AG04450 (cell line): ENCODE measurements around the gene TAAR8. TPM values are rescaled to one million over a fixed set of nuclear protein-coding genes. Genes with fewer than 3 reads are reported as not detected.

Experiments used
- CTCF ChIA-PET: fragments of 300-600, 350-600 bp; formaldehyde crosslinking; extraction: SDS; loops from one replicate; lab custom pipeline; 2022; ENCODE audit warnings: antibody characterized with exemption, inconsistent platforms; lab: Charles Lee
- POLR2A ChIA-PET: fragments of 350-600 bp; formaldehyde crosslinking; extraction: SDS; loops from one replicate; lab custom pipeline; 2021; ENCODE audit warnings: antibody characterized with exemption, inconsistent platforms; lab: Yijun Ruan, JAX
- DNase-seq: peaks from one replicate; pipeline ENCODE4 v3.0.0-alpha.2; 2011; ENCODE audit warnings: low read depth, low spot score
- H3K27ac ChIP-seq: one replicate; pipeline ENCODE4 v1.5.1; 2012; ENCODE audit warnings: low read depth, low read length, control low read depth
- H3K27me3 ChIP-seq: one replicate; pipeline ENCODE4 v1.6.0; 2012; ENCODE audit warnings: low read length; ENCODE audit not compliant: control insufficient read depth, insufficient read depth
- H3K4me3 ChIP-seq: 2 replicates; pipeline ENCODE4 v1.5.1; 2011; ENCODE audit warnings: mild to moderate bottlenecking, low read depth, low read length, control low read depth
- H3K9me3 ChIP-seq: 2 replicates; pipeline ENCODE4 v1.5.1; 2012; ENCODE audit warnings: low read length; ENCODE audit not compliant: control insufficient read depth, insufficient read depth
- polyA minus RNA-seq: library from RNA; depleted of rRNA, polyadenylated mRNA; stranded (reverse); fragments of >200 nt; gene quantifications from 2 replicates; pipeline ENCODE4 v1.2.3, GENCODE V29; 2011; rRNA and poly(A)+ RNA removed
- polyA plus RNA-seq: library from polyadenylated mRNA; depleted of rRNA; stranded (reverse); fragments of >200 nt; gene quantifications from 2 replicates; pipeline ENCODE4 v1.2.3, GENCODE V29; 2011; rRNA removed
- TF ChIP-seq, protein P1 (sequence below): IDR thresholded peaks from 2 replicates; pipeline ENCODE4 v1.5.1; 2011; ENCODE audit warnings: low read depth, low read length, control low read depth, inconsistent platforms

Gene TAAR8, protein sequence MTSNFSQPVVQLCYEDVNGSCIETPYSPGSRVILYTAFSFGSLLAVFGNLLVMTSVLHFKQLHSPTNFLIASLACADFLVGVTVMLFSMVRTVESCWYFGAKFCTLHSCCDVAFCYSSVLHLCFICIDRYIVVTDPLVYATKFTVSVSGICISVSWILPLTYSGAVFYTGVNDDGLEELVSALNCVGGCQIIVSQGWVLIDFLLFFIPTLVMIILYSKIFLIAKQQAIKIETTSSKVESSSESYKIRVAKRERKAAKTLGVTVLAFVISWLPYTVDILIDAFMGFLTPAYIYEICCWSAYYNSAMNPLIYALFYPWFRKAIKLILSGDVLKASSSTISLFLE
- polyA plus RNA-seq = not detected in 2 replicates
- polyA minus RNA-seq = not detected in 2 replicates

DNA sequence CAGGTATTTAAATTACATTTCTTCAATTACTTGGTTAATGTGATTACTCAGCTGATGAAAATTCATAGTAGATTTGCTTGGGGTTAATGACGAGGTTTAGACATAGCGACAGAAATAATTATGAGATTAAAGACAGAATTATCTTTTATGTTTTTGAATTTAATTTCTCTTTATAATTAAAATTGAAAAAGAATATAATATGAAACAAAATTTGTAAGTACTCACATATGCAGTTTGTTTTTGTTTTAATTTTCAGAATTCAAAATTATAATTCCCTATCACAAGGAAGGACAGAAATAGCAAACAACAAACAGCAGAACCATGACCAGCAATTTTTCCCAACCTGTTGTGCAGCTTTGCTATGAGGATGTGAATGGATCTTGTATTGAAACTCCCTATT lies at the start of gene TAAR8:
TSS of gene TAAR8 (plus strand) at position 301 of the 400 bp plus-strand sequence. CDS start at position 322, 21 bp downstream.
- TF ChIP-seq, protein P1, sequence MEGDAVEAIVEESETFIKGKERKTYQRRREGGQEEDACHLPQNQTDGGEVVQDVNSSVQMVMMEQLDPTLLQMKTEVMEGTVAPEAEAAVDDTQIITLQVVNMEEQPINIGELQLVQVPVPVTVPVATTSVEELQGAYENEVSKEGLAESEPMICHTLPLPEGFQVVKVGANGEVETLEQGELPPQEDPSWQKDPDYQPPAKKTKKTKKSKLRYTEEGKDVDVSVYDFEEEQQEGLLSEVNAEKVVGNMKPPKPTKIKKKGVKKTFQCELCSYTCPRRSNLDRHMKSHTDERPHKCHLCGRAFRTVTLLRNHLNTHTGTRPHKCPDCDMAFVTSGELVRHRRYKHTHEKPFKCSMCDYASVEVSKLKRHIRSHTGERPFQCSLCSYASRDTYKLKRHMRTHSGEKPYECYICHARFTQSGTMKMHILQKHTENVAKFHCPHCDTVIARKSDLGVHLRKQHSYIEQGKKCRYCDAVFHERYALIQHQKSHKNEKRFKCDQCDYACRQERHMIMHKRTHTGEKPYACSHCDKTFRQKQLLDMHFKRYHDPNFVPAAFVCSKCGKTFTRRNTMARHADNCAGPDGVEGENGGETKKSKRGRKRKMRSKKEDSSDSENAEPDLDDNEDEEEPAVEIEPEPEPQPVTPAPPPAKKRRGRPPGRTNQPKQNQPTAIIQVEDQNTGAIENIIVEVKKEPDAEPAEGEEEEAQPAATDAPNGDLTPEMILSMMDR = no peak
- DNase-seq = no peak
- H3K27me3 ChIP-seq = peaks cover 19% of the 10 kb centered on the region
- CTCF ChIA-PET = interaction anchor here (0.7 to 1.3 kb wide), 2 partner anchors 22 to 67 kb away, joined by 3 read pairs; no protein-coding TSS in a partner anchor
- POLR2A ChIA-PET = no interaction called here
- no peak within 1 kb of the TSS for H3K27ac ChIP-seq
- no peak within 1 kb of the TSS for H3K4me3 ChIP-seq
- H3K9me3 ChIP-seq = no peaks in the 10 kb centered on the region

DNA sequence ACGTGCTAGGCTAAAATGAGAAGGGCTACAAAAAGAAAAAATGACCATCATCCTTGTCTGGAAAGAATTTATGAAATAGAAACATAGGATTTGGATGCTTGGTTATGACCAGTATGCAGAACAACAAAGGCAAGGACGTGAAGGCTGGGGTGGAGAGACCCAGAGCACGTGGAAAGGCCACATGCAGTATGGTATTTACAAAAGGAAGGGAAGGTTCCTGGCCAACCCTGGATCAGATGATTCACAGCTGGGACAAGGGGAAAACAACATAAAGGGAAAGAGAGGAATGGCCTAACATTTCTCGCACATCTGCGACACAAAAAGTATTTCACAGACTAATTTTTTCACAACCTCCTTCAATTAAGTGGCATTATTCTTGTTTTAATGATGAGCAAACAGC lies 47.7 kb upstream of the TAAR8 start:
- no peaks in the 10 kb centered on the region for H3K27me3 ChIP-seq
- DNase-seq = no peak
- TF ChIP-seq, protein P1 = no peak
- CTCF ChIA-PET = no interaction called here
- POLR2A ChIA-PET = no interaction called here
- H3K9me3 ChIP-seq = no peaks in the 10 kb centered on the region
- H3K4me3 ChIP-seq = no peak overlapping the region
- H3K27ac ChIP-seq = no peak overlapping the region

- no peak for DNase-seq
- Histone ChIP-seq H3K9me3 (no peaks in the 10 kb centered on the region), H3K4me3 (no peak overlapping the region), H3K27me3 (no peaks in the 10 kb centered on the region), H3K27ac (no peak overlapping the region)
- TF ChIP-seq, protein P1 = no peak
- ChIA-PET POLR2A (no interaction called here), CTCF (no interaction called here)
These were observed 47.3 kb upstream of the TAAR8 start for GRCh38 chr6:132505158-132505557.

- Histone ChIP-seq H3K27ac (no peak overlapping the region), H3K4me3 (no peak overlapping the region), H3K9me3 (no peaks in the 10 kb centered on the region), H3K27me3 (no peaks in the 10 kb centered on the region)
- no peak for DNase-seq
- ChIA-PET CTCF (no interaction called here), POLR2A (no interaction called here)
- TF ChIP-seq, protein P1 = no peak
These were observed 46.0 kb upstream of the TAAR8 start for GRCh38 chr6:132506461-132506860.

DNA sequence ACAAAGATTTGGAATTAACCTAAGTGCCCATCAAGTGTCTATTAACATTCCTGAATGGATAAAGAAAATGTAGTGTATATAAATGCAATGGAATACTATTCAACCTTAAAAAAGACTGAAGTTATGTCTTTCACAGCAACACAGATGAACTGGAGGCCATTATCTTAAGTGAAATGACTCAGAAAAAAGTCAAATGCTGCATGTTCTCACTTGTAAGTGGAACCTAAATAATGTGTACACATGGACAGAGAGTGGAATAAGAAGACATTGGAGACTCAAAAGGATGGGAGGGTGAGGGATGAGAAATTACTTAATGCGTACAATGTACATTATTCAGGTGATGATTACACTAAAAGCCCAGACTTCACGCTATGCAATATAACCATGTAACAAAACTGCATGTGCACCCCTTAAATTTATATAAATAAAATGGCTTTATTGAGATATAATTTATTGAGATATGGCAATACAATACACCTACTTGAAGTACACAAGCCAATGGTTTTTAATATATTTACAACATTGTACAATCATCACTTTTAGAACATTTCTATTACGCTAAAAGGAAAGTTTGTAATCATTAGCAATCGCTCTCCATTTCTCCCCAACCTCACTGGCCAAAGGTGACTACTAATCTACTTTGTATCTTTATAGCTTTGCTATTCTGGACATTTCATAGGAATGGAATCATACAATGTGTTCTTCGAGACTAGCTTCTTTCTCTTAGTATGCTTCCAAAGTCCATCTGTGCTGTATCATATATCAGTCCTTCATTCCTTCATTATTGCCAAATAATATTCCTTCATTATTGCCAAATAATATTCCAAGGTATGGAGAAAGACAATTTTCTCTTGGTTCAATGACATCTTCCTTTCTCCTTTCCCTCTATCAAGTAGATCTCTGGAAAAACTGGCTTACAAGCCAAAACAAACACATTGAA lies 45.3 kb upstream of the TAAR8 start:
- Histone ChIP-seq H3K27ac (no peak overlapping the region), H3K9me3 (no peaks in the 10 kb centered on the region), H3K27me3 (no peaks in the 10 kb centered on the region), H3K4me3 (no peak overlapping the region)
- CTCF ChIA-PET = no interaction called here
- DNase-seq = no peak
- TF ChIP-seq, protein P1 = no peak
- POLR2A ChIA-PET = no interaction called here
